Thoracic aorta (tissue), 2 donors: ENCODE measurements around the gene PAPLN. TPM values are rescaled to one million over a fixed set of nuclear protein-coding genes. Genes with fewer than 3 reads are reported as not detected.

Source experiments
- ATAC-seq: fragments of 150-250 bp; one replicate; pipeline ENCODE4 v1.8.0; 2017; ENCODE audit warnings: low read depth; ENCODE audit not compliant: insufficient number of reproducible peaks, low FRiP score
- DNase-seq: peaks from one replicate; pipeline ENCODE4 v3.0.0-alpha.2; 2020; ENCODE audit warnings: low spot score
- H3K27ac ChIP-seq, 2 donors: fragments of 200-600 bp; sonication (generic); 1 replicate in 1 of 2; 2 replicates in 1 of 2; pipeline ENCODE4 v1.5.1; 2016; ENCODE audit warnings: mild to moderate bottlenecking in 2 of 2, moderate library complexity in 2 of 2
- H3K27me3 ChIP-seq: fragments of 200-600 bp; sonication (generic); replicated peaks from 2 replicates; pipeline ENCODE4 v1.6.0; 2016; ENCODE audit warnings: mild to moderate bottlenecking; ENCODE audit not compliant: insufficient read depth
- H3K36me3 ChIP-seq: fragments of 200-600 bp; sonication (generic); one replicate; pipeline ENCODE4 v1.5.1; 2016
- H3K4me1 ChIP-seq, 2 donors: fragments of 200-600 bp; sonication (generic); 1 replicate in 1 of 2; 2 replicates in 1 of 2; pipeline versions ENCODE4 v1.5.1 to v1.6.0; 2016; ENCODE audit warnings: low read depth in 2 of 2, mild to moderate bottlenecking in 1 of 2; ENCODE audit not compliant: control insufficient read depth in 1 of 2
- H3K4me3 ChIP-seq: fragments of 200-600 bp; sonication (generic); 2 replicates; pipeline ENCODE4 v1.5.1; 2016; ENCODE audit warnings: mild to moderate bottlenecking
- H3K9me3 ChIP-seq: fragments of 200-600 bp; sonication (generic); 2 replicates; pipeline ENCODE4 v1.5.1; 2016
- total RNA-seq, 2 donors: library from RNA; depleted of rRNA; stranded (reverse); fragments of >200 nt; gene quantifications; one replicate each; pipeline versions ENCODE4 v1.1.0 to v1.2.3, GENCODE V29; 2016
- TF ChIP-seq, protein P1 (sequence below): fragments of 200-600 bp; sonication (generic); IDR thresholded peaks from one replicate; pipeline ENCODE4 v1.5.1; 2019; ENCODE audit warnings: antibody characterized with exemption

Gene PAPLN
- total RNA-seq, 2 donors from 2014 or later = 10.0 to 10.2 TPM

DNA sequence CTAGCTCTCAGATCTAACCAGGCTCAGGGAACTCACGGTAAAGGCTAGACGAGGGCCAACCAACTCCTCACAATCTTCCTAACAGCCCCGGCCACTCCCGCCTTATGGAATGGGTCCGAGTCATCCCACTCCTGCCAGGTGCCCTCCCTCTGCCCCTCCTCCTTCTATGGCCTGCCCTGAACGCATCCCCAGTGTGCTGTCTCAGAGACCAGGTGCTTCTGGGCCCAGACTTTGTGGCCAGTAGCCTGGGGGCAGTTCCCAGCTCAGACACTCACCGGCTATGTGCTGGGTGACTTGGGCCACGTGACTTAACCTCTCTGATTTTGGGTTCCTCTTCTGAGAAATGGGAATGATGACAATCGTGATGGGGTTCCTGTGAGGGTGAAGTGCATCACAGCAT, 22.5 kb downstream of the PAPLN start:
- Histone ChIP-seq H3K4me1 (no peaks in the 10 kb centered on the region), H3K36me3 (no peaks in the 10 kb centered on the region), H3K4me3 (no peak overlapping the region), H3K9me3 (no peaks in the 10 kb centered on the region), H3K27ac (no peak overlapping the region), H3K27me3 (no peaks in the 10 kb centered on the region)
- TF ChIP-seq, protein P1, sequence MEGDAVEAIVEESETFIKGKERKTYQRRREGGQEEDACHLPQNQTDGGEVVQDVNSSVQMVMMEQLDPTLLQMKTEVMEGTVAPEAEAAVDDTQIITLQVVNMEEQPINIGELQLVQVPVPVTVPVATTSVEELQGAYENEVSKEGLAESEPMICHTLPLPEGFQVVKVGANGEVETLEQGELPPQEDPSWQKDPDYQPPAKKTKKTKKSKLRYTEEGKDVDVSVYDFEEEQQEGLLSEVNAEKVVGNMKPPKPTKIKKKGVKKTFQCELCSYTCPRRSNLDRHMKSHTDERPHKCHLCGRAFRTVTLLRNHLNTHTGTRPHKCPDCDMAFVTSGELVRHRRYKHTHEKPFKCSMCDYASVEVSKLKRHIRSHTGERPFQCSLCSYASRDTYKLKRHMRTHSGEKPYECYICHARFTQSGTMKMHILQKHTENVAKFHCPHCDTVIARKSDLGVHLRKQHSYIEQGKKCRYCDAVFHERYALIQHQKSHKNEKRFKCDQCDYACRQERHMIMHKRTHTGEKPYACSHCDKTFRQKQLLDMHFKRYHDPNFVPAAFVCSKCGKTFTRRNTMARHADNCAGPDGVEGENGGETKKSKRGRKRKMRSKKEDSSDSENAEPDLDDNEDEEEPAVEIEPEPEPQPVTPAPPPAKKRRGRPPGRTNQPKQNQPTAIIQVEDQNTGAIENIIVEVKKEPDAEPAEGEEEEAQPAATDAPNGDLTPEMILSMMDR = no peak
- DNase-seq (no peak), ATAC-seq (no peak)

DNA sequence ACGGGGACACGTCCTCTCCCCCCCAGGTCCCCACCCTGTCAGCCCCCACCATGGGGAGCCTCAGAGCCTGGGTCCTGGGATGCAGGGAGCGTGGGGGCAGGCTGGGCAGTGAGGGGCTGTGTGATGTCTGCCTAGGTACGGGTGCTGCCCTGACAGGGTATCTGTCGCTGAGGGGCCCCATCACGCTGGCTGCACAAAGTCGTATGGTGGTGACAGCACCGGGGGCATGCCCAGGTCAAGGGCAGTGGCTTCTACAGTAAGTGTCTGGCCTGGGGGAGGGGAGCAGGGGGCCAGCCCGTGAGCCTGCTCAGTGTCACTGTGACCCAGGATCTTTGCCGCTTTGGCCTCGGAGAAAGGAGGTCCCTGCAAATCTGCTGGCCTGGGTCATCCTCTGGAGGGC, 23.3 kb downstream of the PAPLN start:
- no peak for ATAC-seq
- Histone ChIP-seq H3K9me3 (no peaks in the 10 kb centered on the region), H3K27ac (no peak overlapping the region), H3K36me3 (no peaks in the 10 kb centered on the region), H3K4me1 (no peaks in the 10 kb centered on the region), H3K27me3 (no peaks in the 10 kb centered on the region), H3K4me3 (no peak overlapping the region)
- TF ChIP-seq, protein P1 = no peak
- no peak for DNase-seq

DNA sequence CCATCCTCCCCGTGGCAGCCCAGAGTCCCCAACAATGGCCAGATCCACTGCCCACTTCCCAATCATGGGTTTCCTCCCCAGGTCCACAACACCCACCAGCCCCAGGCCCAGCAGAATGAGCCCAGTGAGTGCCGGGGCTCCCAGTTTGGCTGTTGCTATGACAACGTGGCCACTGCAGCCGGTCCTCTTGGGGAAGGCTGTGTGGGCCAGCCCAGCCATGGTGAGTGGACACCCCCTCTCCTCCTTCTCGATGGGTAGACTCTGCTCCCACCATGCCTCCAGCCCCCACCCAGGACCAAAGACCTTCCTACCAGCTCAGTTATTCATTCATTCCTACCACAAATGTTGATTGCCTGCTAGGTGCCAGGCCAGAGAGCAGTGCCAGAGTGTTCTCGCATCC, 23.8 kb downstream of the PAPLN start:
- TF ChIP-seq, protein P1 = no peak
- no peak for DNase-seq
- Histone ChIP-seq H3K9me3 (no peaks in the 10 kb centered on the region), H3K36me3 (no peaks in the 10 kb centered on the region), H3K4me3 (no peak overlapping the region), H3K4me1 (no peaks in the 10 kb centered on the region), H3K27ac (no peak overlapping the region), H3K27me3 (no peaks in the 10 kb centered on the region)
- ATAC-seq = no peak

DNA sequence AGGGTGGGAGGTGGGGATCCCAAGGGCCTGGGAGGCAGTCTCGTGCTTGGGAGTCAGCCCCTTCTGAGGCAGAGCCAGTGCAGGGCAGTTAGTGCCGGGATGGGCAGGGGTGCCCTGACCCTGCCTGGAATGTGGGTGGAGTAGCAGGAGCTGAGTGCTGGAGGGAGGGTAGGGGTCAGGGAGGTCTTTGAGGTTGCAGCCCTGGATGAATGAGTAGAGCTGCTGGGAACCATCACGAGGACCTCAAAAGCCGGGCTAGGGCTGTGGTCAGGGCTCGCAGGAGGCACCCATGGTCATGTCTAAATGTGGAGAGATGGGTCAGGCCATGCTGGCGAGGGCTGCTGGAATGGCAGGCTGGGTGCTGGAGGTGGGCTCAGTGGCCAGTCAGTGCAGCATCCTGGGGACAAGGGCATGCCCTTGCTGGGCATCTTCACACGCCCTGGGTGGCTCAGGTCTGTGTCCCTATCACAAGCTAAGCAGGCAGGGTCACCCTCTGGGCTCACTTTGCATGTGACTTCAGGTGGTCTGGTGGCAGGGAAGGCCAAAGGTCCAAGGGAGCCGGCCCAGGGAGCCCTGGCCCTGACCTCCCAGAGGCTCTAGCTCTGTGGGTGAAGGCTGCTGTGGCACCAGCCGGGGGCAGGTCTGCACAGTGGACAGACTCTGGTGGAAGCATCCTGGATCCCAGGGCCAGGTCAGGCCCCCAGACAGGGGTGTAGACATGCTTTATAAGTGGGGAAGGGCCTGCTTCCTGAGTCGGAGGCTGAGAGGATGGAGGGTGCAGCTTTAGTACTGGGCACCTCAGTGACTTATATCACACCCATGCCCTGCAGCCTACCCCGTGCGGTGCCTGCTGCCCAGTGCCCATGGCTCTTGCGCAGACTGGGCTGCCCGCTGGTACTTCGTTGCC, 24.5 kb downstream of the PAPLN start:
- Histone ChIP-seq H3K27ac (no peak overlapping the region), H3K36me3 (no peaks in the 10 kb centered on the region)
- no peak for ATAC-seq

DNA sequence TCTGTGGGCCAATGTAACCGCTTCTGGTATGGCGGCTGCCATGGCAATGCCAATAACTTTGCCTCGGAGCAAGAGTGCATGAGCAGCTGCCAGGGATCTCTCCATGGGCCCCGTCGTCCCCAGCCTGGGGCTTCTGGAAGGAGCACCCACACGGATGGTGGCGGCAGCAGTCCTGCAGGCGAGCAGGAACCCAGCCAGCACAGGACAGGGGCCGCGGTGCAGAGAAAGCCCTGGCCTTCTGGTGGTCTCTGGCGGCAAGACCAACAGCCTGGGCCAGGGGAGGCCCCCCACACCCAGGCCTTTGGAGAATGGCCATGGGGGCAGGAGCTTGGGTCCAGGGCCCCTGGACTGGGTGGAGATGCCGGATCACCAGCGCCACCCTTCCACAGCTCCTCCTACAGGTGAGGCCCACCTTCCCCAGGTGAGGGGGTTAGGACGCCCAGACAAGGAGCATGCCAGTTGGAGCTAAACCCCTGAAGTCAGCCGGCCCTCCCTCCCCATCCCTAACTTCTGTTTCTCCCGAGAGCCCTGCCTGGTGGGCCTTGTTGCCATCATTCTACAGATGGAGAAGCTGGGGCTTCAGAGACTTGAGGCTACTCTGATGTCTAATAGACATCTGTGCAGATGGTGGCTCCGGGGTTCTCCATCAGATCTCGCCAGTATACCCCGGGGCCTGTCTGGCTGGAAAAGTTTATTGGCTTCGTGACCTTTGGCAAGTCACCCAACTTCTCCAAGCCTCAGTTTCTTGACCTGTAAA, 25.3 kb downstream of the PAPLN start:
- no peaks in the 10 kb centered on the region for H3K9me3 ChIP-seq
- H3K36me3 ChIP-seq = no peaks in the 10 kb centered on the region
- H3K27me3 ChIP-seq = no peaks in the 10 kb centered on the region
- DNase-seq = no peak
- no peak for ATAC-seq
- TF ChIP-seq, protein P1 = no peak
- no peak overlapping the region for H3K4me3 ChIP-seq
- no peak overlapping the region for H3K27ac ChIP-seq
- no peaks in the 10 kb centered on the region for H3K4me1 ChIP-seq

More for the DNA sequence above, 24.5 kb downstream of the PAPLN start:
- DNase-seq = no peak
- no peaks in the 10 kb centered on the region for H3K27me3 ChIP-seq
- TF ChIP-seq, protein P1 = no peak
- no peak overlapping the region for H3K4me3 ChIP-seq
- no peaks in the 10 kb centered on the region for H3K9me3 ChIP-seq
- H3K4me1 ChIP-seq = no peaks in the 10 kb centered on the region
